Natural killer cell (primary cell): Measurements from ENCODE around the gene KRTAP5-4. TPM values are rescaled to one million over a fixed set of nuclear protein-coding genes. Genes with fewer than 3 reads are reported as not detected.

ENCODE experiments used
- ATAC-seq, 3 donors: fragments of 150-1000 bp in 2 of 3; fragments of 200-7000 bp in 1 of 3; cut with Tn5 transposase; 1 replicate in 1 of 3; 2 replicates in 2 of 3; pipeline ENCODE4 v1.10.0; 2021; ENCODE audit warnings: mild to moderate bottlenecking in 2 of 3, moderate library complexity in 2 of 3
- DNase-seq, 2 donors: peaks; one replicate each; pipeline versions ENCODE4 v3.0.0 to v3.0.0-alpha.2; 2013 to 2021; ENCODE audit warnings: mixed read lengths in 1 of 2
- H3K27ac ChIP-seq: one replicate; pipeline ENCODE4 v1.5.1; 2013; ENCODE audit warnings: mild to moderate bottlenecking, low read length
- H3K27me3 ChIP-seq: one replicate; pipeline ENCODE4 v1.6.1; 2013; ENCODE audit warnings: low read length; ENCODE audit not compliant: control insufficient read depth, insufficient read depth
- H3K36me3 ChIP-seq: one replicate; pipeline ENCODE4 v1.6.1; 2013; ENCODE audit warnings: low read length; ENCODE audit not compliant: control insufficient read depth, insufficient read depth
- H3K4me1 ChIP-seq: one replicate; pipeline ENCODE4 v1.6.1; 2013; ENCODE audit warnings: low read length; ENCODE audit not compliant: control insufficient read depth, insufficient read depth
- H3K4me3 ChIP-seq: one replicate; pipeline ENCODE4 v1.5.1; 2013; ENCODE audit warnings: low read length
- H3K9me3 ChIP-seq: one replicate; pipeline ENCODE4 v1.6.1; 2013; ENCODE audit warnings: low read length; ENCODE audit not compliant: control insufficient read depth, insufficient read depth
- H3K27ac Mint-ChIP-seq, 2 donors: one replicate each; pipeline ENCODE4 v1.8.0; 2022; ENCODE audit warnings: mild to moderate bottlenecking in 2 of 2, mixed read lengths in 2 of 2, moderate library complexity in 1 of 2
- H3K27me3 Mint-ChIP-seq, 2 donors: one replicate each; pipeline ENCODE4 v1.8.0; 2022; ENCODE audit warnings: low read depth in 2 of 2, mixed read lengths in 2 of 2
- H3K36me3 Mint-ChIP-seq: one replicate; pipeline ENCODE4 v1.8.0; 2022; ENCODE audit warnings: mixed read lengths
- H3K4me1 Mint-ChIP-seq, 2 donors: one replicate each; pipeline ENCODE4 v1.8.0; 2022; ENCODE audit warnings: mixed read lengths in 2 of 2
- H3K4me3 Mint-ChIP-seq: one replicate; pipeline ENCODE4 v1.8.0; 2022; ENCODE audit warnings: mild to moderate bottlenecking, moderate library complexity, mixed read lengths
- H3K9me3 Mint-ChIP-seq, 2 donors: one replicate each; pipeline ENCODE4 v1.8.0; 2022; ENCODE audit warnings: mixed read lengths in 2 of 2
- CTCF ChIP-seq: fragments of 200-600 bp; IDR thresholded peaks from one replicate; pipeline ENCODE4 v1.8.0; 2022; ENCODE audit warnings: antibody characterized with exemption
- WGBS: methylation state at CpG from one replicate; pipeline ENCODE4 v1.1.7; 2013; ENCODE audit warnings: missing lambda C conversion rate; ENCODE audit not compliant: insufficient coverage; 5-methylcytosine and 5-hydroxymethylcytosine counted together
- intact Hi-C: fragments of 100-400 bp; cut with micrococcal nuclease; formaldehyde crosslinking; loops from one replicate; pipeline ENCODE4 v1.14.2; 2022
- total RNA-seq, 4 donors: library from RNA; stranded (reverse); fragments of 120-200 nt in 1 of 4; gene quantifications; one replicate each; pipeline versions ENCODE4 v1.2.3 to v1.2.4, GENCODE V29; 2013 to 2022

Gene KRTAP5-4
- total RNA-seq, 3 donors from 2014 or later (not counting 1 experiment from before 2014, with no cell fraction given), result not detected

GRCh38 chr11:1631066-1631568 is 9.2 kb upstream of the KRTAP5-4 start:
- no peaks in the 10 kb centered on the region for H3K9me3 ChIP-seq
- 86% methylated on average over 13 of the region's 13 CpGs for WGBS
- H3K27me3 ChIP-seq, result peaks cover 7% of the 10 kb centered on the region
- H3K36me3 ChIP-seq, result no peaks in the 10 kb centered on the region
- no peak for TF ChIP-seq CTCF
- no peak overlapping the region for H3K4me3 ChIP-seq
- DNase-seq (no peak), ATAC-seq (no peak)
- Mint-ChIP-seq H3K9me3 (no peaks in the 10 kb centered on the region), H3K36me3 (no peaks in the 10 kb centered on the region), H3K27ac (no peak overlapping the region), H3K4me3 (no peak overlapping the region), H3K4me1 (no peaks in the 10 kb centered on the region), H3K27me3 (peaks cover 46 to 58% of the 10 kb centered on the region in 2 donors)
- intact Hi-C loops, result no loop called here
- H3K27ac ChIP-seq, result no peak overlapping the region
- H3K4me1 ChIP-seq, result peaks cover 9% of the 10 kb centered on the region

GRCh38 chr11:1630271-1630670 is 8.3 kb upstream of the KRTAP5-4 start:
- Histone ChIP-seq H3K27ac (no peak overlapping the region), H3K4me3 (no peak overlapping the region), H3K9me3 (no peaks in the 10 kb centered on the region), H3K27me3 (peaks cover 7% of the 10 kb centered on the region), H3K4me1 (peaks cover 9% of the 10 kb centered on the region), H3K36me3 (no peaks in the 10 kb centered on the region)
- intact Hi-C loops, result no loop called here
- TF ChIP-seq CTCF, result no peak
- Mint-ChIP-seq H3K9me3 (no peaks in the 10 kb centered on the region), H3K27ac (no peak overlapping the region), H3K4me3 (no peak overlapping the region), H3K4me1 (no peaks in the 10 kb centered on the region), H3K36me3 (no peaks in the 10 kb centered on the region), H3K27me3 (peaks cover 38 to 49% of the 10 kb centered on the region in 2 donors)
- 63% methylated on average over 2 of the region's 2 CpGs for WGBS
- DNase-seq, result no peak
- ATAC-seq, result no peak

- TF ChIP-seq CTCF, result no peak
- H3K4me1 ChIP-seq, result peaks cover 9% of the 10 kb centered on the region
- Mint-ChIP-seq H3K36me3 (no peaks in the 10 kb centered on the region), H3K27me3 (peaks cover 34 to 47% of the 10 kb centered on the region in 2 donors), H3K27ac (no peak within 1 kb of the TSS), H3K4me3 (no peak within 1 kb of the TSS), H3K4me1 (no peaks in the 10 kb centered on the region), H3K9me3 (no peaks in the 10 kb centered on the region)
- ATAC-seq (no peak), DNase-seq (no peak)
- peaks cover 7% of the 10 kb centered on the region for H3K27me3 ChIP-seq
- H3K27ac ChIP-seq, result no peak within 1 kb of the TSS
- no peak within 1 kb of the TSS for H3K4me3 ChIP-seq
- 70% methylated on average over 24 of the region's 26 CpGs for WGBS
- no peaks in the 10 kb centered on the region for H3K36me3 ChIP-seq
- no peaks in the 10 kb centered on the region for H3K9me3 ChIP-seq
- intact Hi-C loops, result loop anchor here (5.0 kb wide), 1 partner anchor 82 kb away; no protein-coding TSS in a partner anchor
Observed at GRCh38 chr11:1629326-1630185, 7.6 kb upstream of the KRTAP5-4 start, which contains the start of gene KRTAP5-5. Gene KRTAP5-5, plus strand, starts transcription at chr11:1629775. Its CDS starts 66 bp downstream, at chr11:1629841.
